ENCODE measurements around the gene CTNNA2.

Gene CTNNA2

GRCh38 chr2:79713131-79713785, 200.4 kb downstream of the CTNNA2 start:
- no peak for DNase-seq (ENCODE audit: low read depth)

GRCh38 chr2:79714283-79714682, 201.4 kb downstream of the CTNNA2 start:
- no peak for DNase-seq (ENCODE audit: low read depth)

- no peak for DNase-seq (ENCODE audit: low read depth)
These were observed 202.5 kb downstream of the CTNNA2 start for GRCh38 chr2:79715338-79715737.

- DNase-seq (ENCODE audit: low read depth), result no peak
These were observed 203.4 kb downstream of the CTNNA2 start for GRCh38 chr2:79716266-79716665.

GRCh38 chr2:79717364-79718007, 204.6 kb downstream of the CTNNA2 start:
- peak; percentile 84 for DNase-seq (ENCODE audit: low read depth)

- no peak for DNase-seq (ENCODE audit: low read depth)
These were observed 208.2 kb downstream of the CTNNA2 start for GRCh38 chr2:79721061-79721460.

- no peak for DNase-seq (ENCODE audit: low read depth)
These were observed 209.1 kb downstream of the CTNNA2 start for GRCh38 chr2:79721966-79722365.

- DNase-seq (ENCODE audit: low read depth), result peak; percentile 99
These were observed 211.0 kb downstream of the CTNNA2 start for GRCh38 chr2:79723830-79724229.

GRCh38 chr2:79729532-79729931, 216.7 kb downstream of the CTNNA2 start:
- no peak for DNase-seq (ENCODE audit: low read depth)

GRCh38 chr2:79734518-79734917, 221.7 kb downstream of the CTNNA2 start:
- no peak for DNase-seq (ENCODE audit: low read depth)

GRCh38 chr2:79740879-79741443, 228.1 kb downstream of the CTNNA2 start:
- no peak for DNase-seq (ENCODE audit: low read depth)

- DNase-seq (ENCODE audit: low read depth), result no peak
These were observed 237.5 kb downstream of the CTNNA2 start for GRCh38 chr2:79750321-79750720.

- DNase-seq (ENCODE audit: low read depth), result no peak
These were observed 244.7 kb downstream of the CTNNA2 start for GRCh38 chr2:79757526-79757925.

- no peak for DNase-seq (ENCODE audit: low read depth)
These were observed 245.2 kb downstream of the CTNNA2 start for GRCh38 chr2:79758042-79758441.

- DNase-seq (ENCODE audit: low read depth), result no peak
These were observed 246.0 kb downstream of the CTNNA2 start for GRCh38 chr2:79758749-79759282.

- no peak for DNase-seq (ENCODE audit: low read depth)
These were observed 258.1 kb downstream of the CTNNA2 start for GRCh38 chr2:79770926-79771325.

- DNase-seq (ENCODE audit: low read depth), result no peak
These were observed 258.6 kb downstream of the CTNNA2 start for GRCh38 chr2:79771493-79771892.

- no peak for DNase-seq (ENCODE audit: low read depth)
These were observed 261.2 kb downstream of the CTNNA2 start for GRCh38 chr2:79774016-79774415.

- no peak for DNase-seq (ENCODE audit: low read depth)
These were observed 263.6 kb downstream of the CTNNA2 start for GRCh38 chr2:79776461-79776860.

- DNase-seq (ENCODE audit: low read depth), result no peak
These were observed 267.9 kb downstream of the CTNNA2 start for GRCh38 chr2:79780781-79781180.

- DNase-seq (ENCODE audit: low read depth), result no peak
These were observed 270.0 kb downstream of the CTNNA2 start for GRCh38 chr2:79782576-79783452.

- no peak for DNase-seq (ENCODE audit: low read depth)
These were observed 276.3 kb downstream of the CTNNA2 start for GRCh38 chr2:79788952-79789651.

All from GM04503 (cell line).